ENCODE results near the gene PPIL6. TPM values are rescaled to one million over a fixed set of nuclear protein-coding genes. Genes with fewer than 3 reads are reported as not detected.

Gene PPIL6
- total RNA-seq, 1 donor from 2014 or later = 4.2 TPM

GRCh38 chr6:109446541-109446940, 6.1 kb upstream of the PPIL6 start:
- no peak for TF ChIP-seq CTCF (IDR thresholded peaks at IDR 0.05)
- Histone ChIP-seq H3K4me1 (peaks cover 8% of the 10 kb centered on the region), H3K9me3 (no peaks in the 10 kb centered on the region), H3K27ac (no peak overlapping the region), H3K36me3 (peaks cover 40% of the 10 kb centered on the region), H3K4me3 (no peak overlapping the region), H3K27me3 (no peaks in the 10 kb centered on the region)
- intact Hi-C loops (cut with DNase I) = no loop called here
- DNase-seq (no peak), ATAC-seq (no peak)

GRCh38 chr6:109446072-109446471, 5.6 kb upstream of the PPIL6 start:
- H3K4me3 ChIP-seq = no peak overlapping the region
- H3K27ac ChIP-seq = no peak overlapping the region
- intact Hi-C loops (cut with DNase I) = no loop called here
- DNase-seq (no peak), ATAC-seq (no peak)
- peaks cover 36% of the 10 kb centered on the region for H3K36me3 ChIP-seq
- no peaks in the 10 kb centered on the region for H3K9me3 ChIP-seq
- H3K4me1 ChIP-seq = peaks cover 11% of the 10 kb centered on the region
- H3K27me3 ChIP-seq = no peaks in the 10 kb centered on the region
- TF ChIP-seq CTCF (IDR thresholded peaks at IDR 0.05) = no peak

GRCh38 chr6:109445382-109445781, 5.0 kb upstream of the PPIL6 start:
- TF ChIP-seq CTCF (IDR thresholded peaks at IDR 0.05) = no peak
- H3K36me3 ChIP-seq = peaks cover 36% of the 10 kb centered on the region
- no peaks in the 10 kb centered on the region for H3K27me3 ChIP-seq
- no peak overlapping the region for H3K27ac ChIP-seq
- no peak overlapping the region for H3K4me3 ChIP-seq
- peaks cover 11% of the 10 kb centered on the region for H3K4me1 ChIP-seq
- intact Hi-C loops (cut with DNase I) = no loop called here
- no peaks in the 10 kb centered on the region for H3K9me3 ChIP-seq
- DNase-seq (no peak), ATAC-seq (no peak)

GRCh38 chr6:109443425-109443950, 3.1 kb upstream of the PPIL6 start:
- Histone ChIP-seq H3K36me3 (peaks cover 36% of the 10 kb centered on the region), H3K27ac (no peak overlapping the region), H3K4me3 (no peak overlapping the region), H3K9me3 (no peaks in the 10 kb centered on the region), H3K27me3 (no peaks in the 10 kb centered on the region), H3K4me1 (peaks cover 11% of the 10 kb centered on the region)
- no peak for ATAC-seq
- intact Hi-C loops (cut with DNase I) = no loop called here
- no peak for TF ChIP-seq CTCF (IDR thresholded peaks at IDR 0.05)
- no peak for DNase-seq

- no peak overlapping the region for H3K4me3 ChIP-seq
- no peaks in the 10 kb centered on the region for H3K27me3 ChIP-seq
- H3K4me1 ChIP-seq = peaks cover 11% of the 10 kb centered on the region
- no peaks in the 10 kb centered on the region for H3K9me3 ChIP-seq
- peaks cover 36% of the 10 kb centered on the region for H3K36me3 ChIP-seq
- H3K27ac ChIP-seq = no peak overlapping the region
- no peak for DNase-seq
- TF ChIP-seq CTCF (IDR thresholded peaks at IDR 0.05) = no peak
- no peak for ATAC-seq
- intact Hi-C loops (cut with DNase I) = no loop called here
Measured at GRCh38 chr6:109442393-109442924, 2.0 kb upstream of the PPIL6 start.
